Cardiac muscle cell (in vitro differentiated cells and primary cell): ENCODE data around the gene SCML1. TPM values are rescaled to one million over a fixed set of nuclear protein-coding genes. Genes with fewer than 3 reads are reported as not detected.

Experiments
- DNase-seq, 2 donors: peaks; one replicate each; pipeline versions ENCODE4 v3.0.0 to v3.0.0-alpha.2; 2010 to 2017; ENCODE audit warnings: low read depth in 1 of 2, low spot score in 1 of 2
- H3K27ac ChIP-seq: fragments of 200-600 bp; sonication (generic); 2 replicates; pipeline ENCODE4 v1.5.1; 2016
- H3K27me3 ChIP-seq: fragments of 200-600 bp; sonication (generic); 2 replicates; pipeline ENCODE4 v1.6.0; 2016; ENCODE audit warnings: control low read depth
- H3K36me3 ChIP-seq: fragments of 200-600 bp; sonication (generic); 2 replicates; pipeline ENCODE4 v1.5.1; 2016; ENCODE audit warnings: control low read depth
- H3K4me1 ChIP-seq: fragments of 200-600 bp; sonication (generic); 2 replicates; pipeline ENCODE4 v1.8.1; 2017; ENCODE audit warnings: low read depth, mild to moderate bottlenecking, mixed run types
- H3K4me3 ChIP-seq: fragments of 200-600 bp; sonication (generic); 2 replicates; pipeline ENCODE4 v1.5.1; 2016; ENCODE audit warnings: mild to moderate bottlenecking
- H3K9me3 ChIP-seq: fragments of 200-600 bp; sonication (generic); 2 replicates; pipeline ENCODE4 v1.5.1; 2017; ENCODE audit warnings: low read depth, mild to moderate bottlenecking, control low read depth
- CTCF ChIP-seq: IDR thresholded peaks from 2 replicates; pipeline ENCODE4 v1.5.1; 2012; ENCODE audit warnings: low read depth, mild to moderate bottlenecking, low read length
- polyA plus RNA-seq: library from polyadenylated mRNA; unstranded; fragments of >200 nt; fragmentation: Nextera tagmentation; extraction: Ambion mirVana; gene quantifications from 2 replicates; pipeline ENCODE4 v1.2.1, GENCODE V29; 2016
- total RNA-seq: library from RNA; depleted of rRNA; stranded (reverse); fragments of >200 nt; gene quantifications from 2 replicates; pipeline ENCODE4 v1.2.3, GENCODE V29; 2016

Gene SCML1
- total and polyA plus RNA-seq, 2 experiments from 2014 or later = 4.4 to 5.4 TPM

DNA sequence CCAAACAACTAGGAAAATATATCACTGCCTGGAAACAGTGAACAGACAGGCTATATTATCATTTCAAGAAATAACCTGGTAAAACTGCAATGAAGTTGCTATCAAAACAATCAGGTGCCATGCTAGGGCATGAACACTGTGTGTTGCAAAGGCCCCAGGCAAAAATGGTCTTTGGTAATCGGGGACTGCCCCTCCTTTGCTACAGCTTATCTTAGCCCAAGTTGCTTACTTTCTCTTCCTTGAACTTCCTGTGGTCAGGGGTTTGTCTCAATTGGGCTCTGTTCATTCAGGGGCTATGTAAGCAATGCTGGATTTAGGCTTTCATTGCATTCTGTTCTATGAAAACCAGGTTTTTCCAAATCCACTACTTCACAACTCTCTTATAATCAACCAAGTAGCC is 30.4 kb downstream of the SCML1 start:
- TF ChIP-seq CTCF = no peak
- H3K4me1 ChIP-seq = no peaks in the 10 kb centered on the region
- no peak overlapping the region for H3K27ac ChIP-seq

DNA sequence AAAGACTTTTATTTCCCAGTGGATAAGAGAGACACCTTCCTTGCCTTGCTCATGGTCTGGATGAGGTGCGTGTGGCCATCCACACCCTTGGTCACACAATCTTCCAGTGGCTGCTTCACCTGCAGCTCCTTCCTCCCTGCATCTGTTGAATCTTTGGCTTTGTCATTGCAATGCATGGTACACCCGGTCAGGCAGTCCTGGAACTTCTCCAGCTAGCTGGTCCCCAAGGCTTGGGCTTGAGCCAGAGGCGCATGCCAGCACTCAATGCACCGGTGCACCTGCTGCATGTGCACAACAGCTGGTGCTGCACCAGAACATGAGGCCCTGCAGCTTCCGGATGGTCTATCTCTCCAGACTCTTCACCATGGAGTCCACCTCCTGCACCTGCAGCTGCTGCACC is 31.7 kb downstream of the SCML1 start:
- no peak for TF ChIP-seq CTCF
- H3K4me1 ChIP-seq = no peaks in the 10 kb centered on the region
- H3K27ac ChIP-seq = no peak overlapping the region
- no peaks in the 10 kb centered on the region for H3K36me3 ChIP-seq
- peaks cover 39% of the 10 kb centered on the region for H3K27me3 ChIP-seq
- no peak overlapping the region for H3K4me3 ChIP-seq
- no peaks in the 10 kb centered on the region for H3K9me3 ChIP-seq
- DNase-seq = no peak

More for the DNA sequence above, 30.4 kb downstream of the SCML1 start:
- no peak for DNase-seq
- Histone ChIP-seq H3K4me3 (no peak overlapping the region), H3K36me3 (no peaks in the 10 kb centered on the region), H3K9me3 (no peaks in the 10 kb centered on the region), H3K27me3 (peaks cover 28% of the 10 kb centered on the region)

GRCh38 chrX:17769701-17770269 is 32.5 kb downstream of the SCML1 start:
- Histone ChIP-seq H3K4me1 (no peaks in the 10 kb centered on the region), H3K27me3 (peaks cover 40% of the 10 kb centered on the region), H3K4me3 (no peak overlapping the region), H3K36me3 (no peaks in the 10 kb centered on the region), H3K9me3 (no peaks in the 10 kb centered on the region), H3K27ac (no peak overlapping the region)
- DNase-seq = no peak
- no peak for TF ChIP-seq CTCF

GRCh38 chrX:17773221-17773876 is 36.1 kb downstream of the SCML1 start:
- H3K27me3 ChIP-seq = peaks cover 40% of the 10 kb centered on the region
- no peak overlapping the region for H3K27ac ChIP-seq
- no peak overlapping the region for H3K4me3 ChIP-seq
- DNase-seq = no peak
- no peaks in the 10 kb centered on the region for H3K9me3 ChIP-seq
- no peak for TF ChIP-seq CTCF
- no peaks in the 10 kb centered on the region for H3K4me1 ChIP-seq
- H3K36me3 ChIP-seq = no peaks in the 10 kb centered on the region

DNA sequence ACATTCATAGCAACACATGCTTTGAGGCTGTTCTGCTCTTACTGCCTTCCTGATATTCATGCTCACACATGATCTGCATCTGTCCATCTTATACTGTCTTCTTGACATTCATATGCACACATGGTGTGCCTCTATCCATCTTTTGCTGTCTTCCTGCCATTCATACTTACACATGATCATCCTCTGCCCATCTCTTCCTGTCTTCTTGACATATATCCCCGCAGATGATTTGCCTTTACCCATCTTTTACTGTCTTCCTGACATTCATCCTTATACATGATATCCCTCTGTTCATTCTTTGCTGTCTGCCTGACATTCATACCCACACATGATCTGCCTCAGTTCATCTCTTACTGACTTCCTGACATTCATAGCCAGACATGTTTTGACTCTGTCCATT is 36.8 kb downstream of the SCML1 start:
- H3K36me3 ChIP-seq = no peaks in the 10 kb centered on the region
- no peak overlapping the region for H3K4me3 ChIP-seq
- no peak for TF ChIP-seq CTCF
- H3K4me1 ChIP-seq = no peaks in the 10 kb centered on the region
- H3K27me3 ChIP-seq = peaks cover 36% of the 10 kb centered on the region
- DNase-seq = no peak
- H3K27ac ChIP-seq = no peak overlapping the region
- no peaks in the 10 kb centered on the region for H3K9me3 ChIP-seq
